Astrocyte of the cerebellum (primary cell): ENCODE results near the gene LPAR2.

Experiments used
- DNase-seq: peaks from one replicate; pipeline ENCODE4 v3.0.0-alpha.2; 2011; ENCODE audit warnings: low read depth
- H3K4me3 ChIP-seq: 2 replicates; pipeline ENCODE4 v1.5.1; 2011; ENCODE audit warnings: mild to moderate bottlenecking, low read depth, low read length, moderate library complexity
- CTCF ChIP-seq: IDR thresholded peaks from 2 replicates; pipeline ENCODE4 v1.5.1; 2012; ENCODE audit warnings: low read length, low read depth, moderate library complexity, mild to moderate bottlenecking; ENCODE audit errors: missing control alignments
- in situ Hi-C: cut with HindIII; loops from 2 replicates; pipeline ENCODE4 v1.10.0; 2017; ENCODE audit warnings: low sequenced_read_pairs

The LPAR2 gene

GRCh38 chr19:19584356-19584755, 43.7 kb downstream of the LPAR2 start:
- no peak for TF ChIP-seq CTCF
- in situ Hi-C loops: no loop called here
- H3K4me3 ChIP-seq: no peak overlapping the region

DNA sequence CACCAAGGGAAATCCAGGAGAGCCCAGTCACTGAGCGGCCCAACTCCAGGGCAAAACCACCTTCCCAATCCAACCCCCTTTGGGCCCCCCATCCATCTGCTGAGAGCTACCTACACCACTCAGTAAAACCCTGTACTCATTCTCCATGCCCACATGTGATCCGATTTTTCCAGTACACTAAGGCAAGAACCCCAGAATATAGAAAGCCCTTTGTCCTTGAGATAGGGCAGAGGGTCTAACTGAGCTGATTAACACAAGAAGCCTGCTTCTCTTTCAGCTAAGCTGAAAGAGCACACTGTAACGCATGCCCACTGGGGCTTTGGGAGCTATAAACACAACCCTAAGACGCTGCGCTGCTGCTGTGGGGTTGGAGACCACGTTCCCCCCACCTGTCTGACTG, 45.5 kb downstream of the LPAR2 start:
- no peak for DNase-seq
- no peak overlapping the region for H3K4me3 ChIP-seq
- in situ Hi-C loops: no loop called here
- no peak for TF ChIP-seq CTCF

More at GRCh38 chr19:19584356-19584755, 43.7 kb downstream of the LPAR2 start:
- DNase-seq: no peak

- in situ Hi-C loops: no loop called here
- no peak overlapping the region for H3K4me3 ChIP-seq
- TF ChIP-seq CTCF: no peak
- no peak for DNase-seq
These were observed 46.6 kb downstream of the LPAR2 start for GRCh38 chr19:19581391-19581790.

GRCh38 chr19:19580418-19580817, 47.6 kb downstream of the LPAR2 start:
- no peak overlapping the region for H3K4me3 ChIP-seq
- no peak for DNase-seq
- TF ChIP-seq CTCF: no peak
- in situ Hi-C loops: no loop called here

- in situ Hi-C loops: no loop called here
- no peak for DNase-seq
- TF ChIP-seq CTCF: no peak
- H3K4me3 ChIP-seq: no peak overlapping the region
These were observed 48.3 kb downstream of the LPAR2 start for GRCh38 chr19:19579533-19580361.

- no peak for TF ChIP-seq CTCF
- in situ Hi-C loops: no loop called here
- H3K4me3 ChIP-seq: no peak overlapping the region
- no peak for DNase-seq
These were observed 49.8 kb downstream of the LPAR2 start for GRCh38 chr19:19578252-19578651.
